NCI-H2171 (cell line): ENCODE data around the gene GIMAP1.

Source experiments
- DNase-seq: peaks from one replicate; lab custom pipeline; 2025; lab: John Stamatoyannopoulos, UW

GIMAP1 gene

GRCh38 chr7:150722431-150722931, 6.1 kb downstream of the GIMAP1 start:
- no peak for DNase-seq

- DNase-seq, result no peak
These were observed 7.1 kb downstream of the GIMAP1 start for GRCh38 chr7:150723467-150723866.

- DNase-seq, result no peak
These were observed 11.0 kb downstream of the GIMAP1 start for GRCh38 chr7:150727381-150727780.

DNA sequence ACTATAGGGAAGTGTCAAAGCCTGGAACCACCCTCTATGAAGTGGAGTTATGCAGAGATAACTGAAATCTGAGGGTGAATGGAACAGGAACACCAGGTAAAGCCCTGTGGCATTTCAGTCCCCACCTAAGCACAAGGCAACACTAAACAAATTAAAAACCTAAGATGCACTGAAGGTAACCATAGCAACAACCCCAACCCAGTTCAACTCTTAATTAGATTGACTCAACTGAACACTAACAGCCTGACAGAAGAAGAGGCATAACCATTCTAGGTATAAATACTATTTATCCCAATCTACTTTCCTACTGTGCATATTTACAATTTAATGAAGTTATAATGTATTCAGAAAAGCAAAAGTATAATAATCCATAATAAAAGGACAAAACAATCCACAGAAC, 11.6 kb downstream of the GIMAP1 start:
- DNase-seq, result no peak

- no peak for DNase-seq
These were observed 12.2 kb downstream of the GIMAP1 start for GRCh38 chr7:150728609-150729008.

- DNase-seq, result no peak
These were observed 15.5 kb downstream of the GIMAP1 start for GRCh38 chr7:150731916-150732315.

DNA sequence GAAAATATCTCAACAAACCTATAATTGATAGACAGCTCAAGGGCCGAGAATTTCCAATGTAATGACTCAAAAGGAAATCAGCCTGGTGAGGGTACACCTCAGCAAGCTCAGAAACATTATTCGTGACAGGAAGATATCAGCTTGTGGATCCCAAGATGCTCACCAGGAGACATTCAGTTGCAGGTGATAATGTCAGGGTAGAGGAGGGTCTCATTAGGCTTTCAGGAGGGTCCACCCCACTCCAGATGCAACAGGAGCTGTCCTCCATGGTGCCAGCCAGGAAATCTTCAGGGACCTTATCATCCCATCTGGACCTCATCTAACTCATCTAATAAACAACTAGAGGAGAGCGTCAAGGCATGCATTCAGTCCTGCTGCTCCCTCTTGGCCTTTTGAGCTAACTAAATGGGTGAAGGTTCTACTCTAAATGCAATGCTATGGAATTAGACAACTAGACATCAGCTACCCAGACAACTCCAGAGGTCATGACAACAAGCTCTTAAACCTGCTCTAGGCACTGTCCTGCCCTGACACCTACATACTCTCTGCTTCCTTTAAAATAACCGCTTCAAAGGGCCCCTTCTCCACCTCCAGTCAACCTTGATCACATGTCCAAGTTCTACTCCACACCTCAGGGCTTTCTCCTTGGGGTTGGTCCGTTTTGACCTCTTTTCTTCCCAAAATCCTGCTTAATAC, 16.5 kb downstream of the GIMAP1 start:
- no peak for DNase-seq

DNA sequence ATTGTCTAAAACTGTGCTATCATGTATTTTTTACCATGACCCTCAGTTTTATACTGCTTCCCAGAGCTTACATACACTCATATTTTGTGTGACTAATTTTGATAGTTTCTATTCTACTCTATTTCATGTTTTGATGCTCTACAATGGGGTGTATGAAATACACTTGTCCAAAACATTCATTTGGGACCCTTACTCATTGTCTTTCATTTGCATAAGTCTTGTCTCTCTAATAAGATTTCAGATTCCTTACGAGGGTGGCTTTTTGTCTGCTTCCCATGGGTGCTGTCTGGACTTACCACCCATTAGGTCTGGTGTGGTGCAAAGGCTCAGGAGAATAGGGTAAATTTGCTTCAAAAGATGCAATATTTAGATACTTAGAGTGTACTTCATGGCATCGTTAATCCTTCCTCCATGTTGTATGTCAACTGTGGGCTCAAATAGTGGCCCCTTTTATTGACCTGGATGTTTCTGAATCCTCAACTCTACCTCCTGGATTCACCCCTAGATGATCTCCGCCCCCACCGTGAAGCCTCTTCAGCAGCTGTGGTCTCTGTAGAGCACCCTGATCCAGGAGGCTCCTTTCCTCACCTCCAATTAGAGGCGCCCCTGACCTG, 17.2 kb downstream of the GIMAP1 start:
- no peak for DNase-seq

GRCh38 chr7:150734254-150734653, 17.8 kb downstream of the GIMAP1 start:
- DNase-seq, result no peak

DNA sequence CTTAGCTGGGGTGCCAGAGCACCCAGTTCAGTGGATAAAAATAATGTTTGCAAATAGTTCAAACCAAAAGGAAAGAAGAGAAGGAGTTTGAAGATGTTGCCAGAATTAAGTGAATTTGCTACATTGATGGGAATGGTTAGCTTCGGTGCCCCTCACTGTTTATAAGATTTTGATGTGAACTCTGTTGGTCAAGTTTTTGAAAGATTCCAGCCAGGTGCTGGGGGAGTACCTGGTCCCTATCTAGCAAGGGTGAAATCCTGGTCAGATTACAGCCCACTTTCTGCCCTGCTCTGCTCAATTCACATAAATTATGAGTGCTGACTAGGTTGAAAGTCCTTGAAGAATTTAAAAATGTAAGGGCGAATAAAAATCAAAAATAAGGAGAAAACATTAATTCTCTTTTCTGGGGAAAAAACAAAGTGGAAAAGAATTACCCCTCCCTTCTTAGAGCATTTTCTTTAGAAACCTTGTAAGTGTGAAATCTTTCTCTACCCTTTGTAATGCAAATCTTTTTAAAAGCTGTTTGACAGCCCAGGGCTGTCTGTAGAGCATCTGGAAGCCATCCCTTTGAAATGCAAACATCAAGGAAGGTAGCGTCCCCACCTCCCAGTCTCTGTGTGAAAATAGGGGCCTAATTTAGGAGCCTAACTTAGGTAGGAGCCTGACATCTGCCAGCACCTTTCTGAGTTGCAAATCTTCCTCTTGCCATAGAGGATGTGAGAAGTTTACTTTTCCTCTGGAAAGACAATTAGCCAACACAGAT, 19.4 kb downstream of the GIMAP1 start:
- no peak for DNase-seq

DNA sequence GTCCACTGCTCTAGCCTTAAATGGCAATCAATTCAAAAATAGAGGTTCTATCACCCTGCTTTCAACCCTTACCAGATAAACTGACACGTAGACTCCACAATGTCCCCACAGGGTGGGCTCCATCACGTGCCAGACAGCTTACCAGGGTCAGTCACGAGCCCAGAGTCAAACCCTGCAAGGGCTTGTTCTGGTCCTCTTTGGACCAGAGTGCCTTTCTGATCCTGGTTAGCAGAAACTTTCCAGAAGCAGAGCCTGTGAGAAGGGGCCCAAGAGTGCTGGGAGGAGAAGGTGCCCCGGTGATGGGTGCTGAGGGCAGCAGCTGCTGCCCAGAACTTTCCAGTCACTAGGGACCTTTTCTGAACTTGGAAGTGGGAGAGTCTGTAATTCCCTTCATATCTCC, 20.5 kb downstream of the GIMAP1 start:
- no peak for DNase-seq

GRCh38 chr7:150737265-150738055, 21.0 kb downstream of the GIMAP1 start, which contains the start of gene GIMAP5:
Gene GIMAP5 (plus strand): TSS chr7:150737418. CDS start chr7:150740885, 3,467 bp downstream.
- DNase-seq, result no peak

DNA sequence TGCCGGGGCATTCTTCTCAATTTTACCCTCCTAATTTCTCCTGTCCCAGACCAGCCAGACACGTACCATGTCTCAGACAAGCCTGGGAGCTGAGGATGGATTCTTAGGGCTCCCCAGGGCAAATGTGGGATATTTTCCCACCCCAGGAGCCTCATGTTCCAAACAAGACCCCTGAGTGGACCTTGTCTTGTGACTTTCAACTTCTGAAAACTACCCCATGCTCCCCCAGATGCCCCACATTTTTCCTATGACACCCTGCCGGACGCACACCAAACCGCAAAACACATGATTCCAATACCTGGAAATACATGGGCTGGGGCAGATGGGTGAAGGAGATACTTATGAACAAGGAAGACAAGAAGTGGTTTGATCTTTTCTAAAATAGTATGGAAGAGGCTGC, 21.7 kb downstream of the GIMAP1 start:
- DNase-seq, result no peak

DNA sequence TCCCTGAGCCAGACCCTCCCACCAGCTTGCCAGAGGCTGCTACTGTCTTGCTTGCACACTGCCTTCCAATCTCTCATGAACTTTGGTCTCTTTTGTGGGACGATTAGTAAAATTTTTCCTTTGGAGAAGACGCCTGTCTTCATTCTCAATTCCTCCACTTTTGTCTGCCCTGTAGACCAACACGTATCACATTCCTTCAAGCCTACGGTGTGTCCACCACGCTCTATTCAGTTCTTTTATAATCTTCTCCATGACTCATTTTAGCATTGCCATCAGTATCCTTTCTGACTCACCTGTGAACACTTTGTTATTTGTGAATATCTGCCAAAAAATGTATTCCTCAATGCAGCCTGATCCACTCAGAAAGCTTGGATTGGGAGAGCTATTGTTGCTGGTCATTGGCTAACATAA, 22.2 kb downstream of the GIMAP1 start:
- DNase-seq, result no peak

GRCh38 chr7:150739033-150739432, 22.6 kb downstream of the GIMAP1 start:
- no peak for DNase-seq

DNA sequence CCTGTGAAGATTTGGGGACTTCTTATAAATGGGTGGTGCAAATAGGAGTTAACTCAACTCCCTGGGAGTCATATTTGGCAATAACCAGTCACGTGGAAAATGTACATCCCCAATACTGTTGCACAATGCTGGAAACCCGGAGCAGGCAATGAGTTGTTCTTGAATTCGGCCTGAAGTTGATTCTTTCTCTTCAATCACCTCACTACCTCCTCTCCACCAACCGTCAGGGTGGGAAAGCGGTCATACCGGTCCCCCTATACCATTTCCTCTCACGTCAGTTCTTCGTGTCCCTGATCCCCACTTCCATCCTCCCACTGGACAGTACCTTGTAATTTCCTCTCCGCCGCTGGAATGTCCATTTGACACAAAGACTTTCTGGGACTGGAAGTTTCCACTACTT, 23.6 kb downstream of the GIMAP1 start:
- no peak for DNase-seq

GRCh38 chr7:150742286-150742968, 26.0 kb downstream of the GIMAP1 start:
- no peak for DNase-seq

DNA sequence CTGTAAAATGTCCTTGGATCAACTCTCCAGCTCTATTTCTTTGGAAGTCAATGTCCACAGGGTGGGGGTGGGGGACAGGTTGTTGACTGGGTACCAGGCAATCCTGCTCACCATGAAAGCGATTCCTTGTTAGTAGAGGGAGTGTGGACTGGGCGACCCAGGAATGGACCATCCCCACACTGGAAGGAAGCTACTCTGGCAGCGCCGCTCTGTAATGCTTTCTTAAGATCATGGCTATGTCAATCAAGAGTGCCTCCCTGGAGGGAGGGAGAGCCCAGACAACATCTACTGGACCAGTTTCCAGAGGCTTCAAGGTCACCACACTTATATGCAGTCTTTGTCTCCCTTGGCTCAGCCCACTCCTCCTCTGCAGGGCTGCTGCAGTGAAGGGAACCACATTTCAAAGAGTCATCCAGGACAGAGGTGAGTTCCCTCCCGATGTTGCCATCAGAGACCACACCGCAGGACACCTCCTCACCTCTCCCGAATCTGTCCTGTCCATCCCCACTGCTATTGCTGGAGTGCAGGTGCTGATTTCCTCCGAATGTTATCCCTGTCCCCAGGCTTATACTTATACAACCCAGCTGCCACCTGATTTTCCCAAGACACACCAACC, 27.7 kb downstream of the GIMAP1 start:
- no peak for DNase-seq

DNA sequence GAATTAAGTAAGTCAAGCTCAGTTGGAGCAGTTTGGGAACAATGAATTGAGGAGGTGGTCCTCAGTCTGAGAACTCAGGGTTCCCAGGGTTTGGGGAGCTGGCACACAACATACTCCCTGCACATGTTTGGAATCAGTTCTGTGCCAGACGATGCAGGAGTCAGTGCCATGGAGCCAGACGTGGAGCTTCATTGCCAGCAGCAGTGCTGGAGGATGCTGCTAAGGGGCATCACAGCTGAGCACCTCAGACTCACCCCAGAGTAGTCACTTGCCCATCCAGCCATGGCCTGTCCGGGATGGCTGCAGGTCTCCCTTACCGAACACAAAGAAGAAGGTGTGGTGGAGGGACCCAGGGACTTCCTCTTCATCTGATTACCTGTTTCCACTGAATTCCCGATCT, 28.7 kb downstream of the GIMAP1 start:
- no peak for DNase-seq

GRCh38 chr7:150745876-150746275, 29.5 kb downstream of the GIMAP1 start:
- no peak for DNase-seq

DNA sequence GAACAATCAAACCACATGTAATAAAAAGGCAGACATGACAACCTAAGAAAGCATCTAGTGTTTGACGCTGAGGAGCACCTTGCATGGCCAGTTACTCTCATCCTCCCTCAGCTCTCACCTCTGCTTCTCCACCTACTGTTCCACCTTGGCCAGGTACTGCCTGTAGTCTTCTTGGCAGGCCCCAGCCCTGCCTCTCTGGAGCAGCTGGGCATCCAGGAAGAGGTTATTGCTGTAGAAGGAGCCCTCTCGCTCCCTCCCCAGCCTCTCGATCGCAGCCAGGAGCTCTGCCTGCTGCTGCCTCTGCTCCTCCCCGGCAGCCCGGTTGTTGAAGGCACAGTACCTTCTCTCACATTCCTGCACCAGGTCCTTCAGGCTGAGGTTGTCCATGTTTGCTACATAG, 30.5 kb downstream of the GIMAP1 start:
- DNase-seq, result no peak
